Astrocyte (in vitro differentiated cells and primary cell): Measurements from ENCODE around the gene PPM1N. TPM values are rescaled to one million over a fixed set of nuclear protein-coding genes. Genes with fewer than 3 reads are reported as not detected.

Experiments
- DNase-seq: peaks from one replicate; pipeline ENCODE4 v3.0.0-alpha.2; 2010; ENCODE audit warnings: low read depth
- FAIRE-seq: peaks from 2 replicates; lab custom pipeline; 2011; peaks lifted over from hg19 to GRCh38; lab: Jason Lieb, UNC
- H2AFZ ChIP-seq: 2 replicates; pipeline ENCODE4 v1.6.0; 2012; ENCODE audit warnings: low read depth, low read length, inconsistent platforms
- H3K27ac ChIP-seq: 2 replicates; pipeline ENCODE4 v1.5.1; 2011; ENCODE audit warnings: low read depth, low read length, inconsistent platforms
- H3K27me3 ChIP-seq: 2 replicates; pipeline ENCODE4 v1.6.0; 2011; ENCODE audit warnings: low read length, inconsistent platforms; ENCODE audit not compliant: insufficient read depth
- H3K36me3 ChIP-seq: 2 replicates; pipeline ENCODE4 v1.5.1; 2011; ENCODE audit warnings: low read length, inconsistent platforms; ENCODE audit not compliant: insufficient read depth
- H3K4me1 ChIP-seq: 2 replicates; pipeline ENCODE4 v1.5.1; 2011; ENCODE audit warnings: low read length, inconsistent platforms; ENCODE audit not compliant: insufficient read depth
- H3K4me2 ChIP-seq: 2 replicates; pipeline ENCODE4 v1.6.0; 2012; ENCODE audit warnings: low read length, inconsistent platforms
- H3K4me3 ChIP-seq: 2 replicates; pipeline ENCODE4 v1.5.1; 2011; ENCODE audit warnings: low read depth, mild to moderate bottlenecking, low read length, inconsistent platforms; ENCODE audit not compliant: insufficient read depth
- H3K79me2 ChIP-seq: 2 replicates; pipeline ENCODE4 v1.6.0; 2012; ENCODE audit warnings: mild to moderate bottlenecking, low read length, inconsistent platforms; ENCODE audit not compliant: insufficient read depth
- H3K9ac ChIP-seq: 2 replicates; pipeline ENCODE4 v1.6.0; 2012; ENCODE audit warnings: mild to moderate bottlenecking, low read length, inconsistent platforms
- H3K9me3 ChIP-seq: 2 replicates; pipeline ENCODE4 v1.5.1; 2012; ENCODE audit warnings: low read depth, mild to moderate bottlenecking, low read length, inconsistent platforms; ENCODE audit not compliant: insufficient read depth
- H4K20me1 ChIP-seq: 2 replicates; pipeline ENCODE4 v1.6.0; 2012; ENCODE audit warnings: low read length, inconsistent platforms; ENCODE audit not compliant: insufficient read depth
- H3K27ac Mint-ChIP-seq: one replicate; pipeline ENCODE4 v1.8.0; 2021; ENCODE audit warnings: mild to moderate bottlenecking, mixed read lengths; ENCODE audit not compliant: unreplicated experiment
- H3K27me3 Mint-ChIP-seq: one replicate; pipeline ENCODE4 v1.8.0; 2021; ENCODE audit warnings: low read depth, mixed read lengths; ENCODE audit not compliant: unreplicated experiment
- H3K36me3 Mint-ChIP-seq: one replicate; pipeline ENCODE4 v1.8.0; 2021; ENCODE audit warnings: low read depth, mixed read lengths; ENCODE audit not compliant: unreplicated experiment
- H3K4me1 Mint-ChIP-seq: one replicate; pipeline ENCODE4 v1.8.0; 2021; ENCODE audit warnings: low read depth, mixed read lengths; ENCODE audit not compliant: unreplicated experiment
- H3K4me3 Mint-ChIP-seq: one replicate; pipeline ENCODE4 v1.8.0; 2021; ENCODE audit warnings: mild to moderate bottlenecking, moderate library complexity, mixed read lengths; ENCODE audit not compliant: unreplicated experiment
- H3K9me3 Mint-ChIP-seq: one replicate; pipeline ENCODE4 v1.8.0; 2021; ENCODE audit warnings: mild to moderate bottlenecking, mixed read lengths; ENCODE audit not compliant: unreplicated experiment
- EZH2 ChIP-seq: IDR thresholded peaks from 2 replicates; pipeline ENCODE4 v1.6.1; 2012; ENCODE audit warnings: mild to moderate bottlenecking, low read length, inconsistent platforms; ENCODE audit not compliant: insufficient read depth
- total RNA-seq: library from RNA; stranded (reverse); gene quantifications from 2 replicates; pipeline ENCODE4 v1.2.1, GENCODE V29; 2021
- TF ChIP-seq, protein P1 (sequence below): IDR thresholded peaks from 2 replicates; pipeline ENCODE4 v1.5.1; 2011; ENCODE audit warnings: low read depth, mild to moderate bottlenecking, inconsistent platforms, low read length, moderate library complexity; ENCODE audit not compliant: insufficient read depth

The PPM1N gene
- total RNA-seq, 1 donor from 2014 or later, result 1.3 TPM

DNA sequence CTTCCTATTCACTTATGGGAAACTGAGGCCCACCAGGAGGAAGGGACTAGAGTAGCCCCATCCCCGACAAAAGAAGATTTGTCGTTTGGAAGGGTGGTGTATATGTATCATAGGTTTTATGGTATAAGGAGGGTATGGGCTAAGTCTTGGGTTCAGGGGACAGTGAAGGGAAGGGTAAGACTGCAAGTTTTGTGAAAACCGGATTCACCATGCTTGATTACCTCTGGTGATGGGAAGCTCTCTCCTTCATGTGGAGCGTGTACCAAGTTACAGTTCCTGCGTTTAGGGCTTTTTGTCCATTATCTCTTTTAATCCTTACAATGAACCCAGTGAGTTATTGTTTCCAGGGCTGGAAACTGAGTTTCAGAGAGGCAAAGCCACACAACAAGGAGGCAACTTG lies 12.8 kb downstream of the PPM1N start:
- peak overlapping the region; percentile 98 for H3K4me3 Mint-ChIP-seq
- peaks cover 14% of the 10 kb centered on the region for H3K4me1 Mint-ChIP-seq

DNA sequence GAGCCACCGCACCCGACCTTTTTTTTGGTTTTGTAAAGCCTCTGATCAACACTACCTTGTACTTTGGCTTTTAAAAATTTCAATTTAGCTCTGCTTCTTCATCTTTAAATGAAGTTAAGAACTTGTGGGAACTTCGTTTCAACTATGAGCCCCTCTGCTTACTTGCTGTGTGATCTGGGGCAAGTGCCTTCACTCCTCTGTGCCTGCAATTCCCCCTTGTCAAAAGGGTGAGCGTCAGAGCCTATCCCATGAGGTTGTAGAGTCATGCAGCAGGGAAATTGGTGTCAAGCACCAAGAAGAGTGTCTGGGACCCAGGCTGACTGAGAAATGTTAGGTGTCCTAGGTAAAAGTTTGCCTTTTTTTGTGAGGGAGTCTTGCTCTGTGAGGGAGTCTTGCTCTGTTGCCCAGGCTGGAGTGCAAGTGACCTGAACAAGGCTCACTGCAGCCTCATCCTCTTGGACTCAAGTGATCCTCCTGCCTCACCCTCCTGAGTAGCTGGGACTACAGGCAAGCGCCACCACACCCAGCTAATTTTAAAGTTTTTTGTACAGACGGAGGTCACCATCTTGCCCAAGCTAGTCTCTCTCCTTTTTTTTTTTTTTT lies 14.7 kb downstream of the PPM1N start:
- no peaks in the 10 kb centered on the region for H3K27me3 Mint-ChIP-seq
- H3K27me3 ChIP-seq, result no peaks in the 10 kb centered on the region
- no peaks in the 10 kb centered on the region for H3K9me3 ChIP-seq
- H3K4me3 ChIP-seq, result no peak overlapping the region
- FAIRE-seq (no peak), DNase-seq (no peak)
- no peak overlapping the region for H3K4me2 ChIP-seq
- peaks cover 22% of the 10 kb centered on the region for H3K36me3 ChIP-seq
- H3K4me1 Mint-ChIP-seq, result peaks cover 21% of the 10 kb centered on the region
- H3K27ac ChIP-seq, result no peak overlapping the region
- H4K20me1 ChIP-seq, result peaks cover 86% of the 10 kb centered on the region
- H3K9ac ChIP-seq, result no peak overlapping the region
- H3K4me1 ChIP-seq, result peaks cover 21% of the 10 kb centered on the region
- TF ChIP-seq, protein P1, sequence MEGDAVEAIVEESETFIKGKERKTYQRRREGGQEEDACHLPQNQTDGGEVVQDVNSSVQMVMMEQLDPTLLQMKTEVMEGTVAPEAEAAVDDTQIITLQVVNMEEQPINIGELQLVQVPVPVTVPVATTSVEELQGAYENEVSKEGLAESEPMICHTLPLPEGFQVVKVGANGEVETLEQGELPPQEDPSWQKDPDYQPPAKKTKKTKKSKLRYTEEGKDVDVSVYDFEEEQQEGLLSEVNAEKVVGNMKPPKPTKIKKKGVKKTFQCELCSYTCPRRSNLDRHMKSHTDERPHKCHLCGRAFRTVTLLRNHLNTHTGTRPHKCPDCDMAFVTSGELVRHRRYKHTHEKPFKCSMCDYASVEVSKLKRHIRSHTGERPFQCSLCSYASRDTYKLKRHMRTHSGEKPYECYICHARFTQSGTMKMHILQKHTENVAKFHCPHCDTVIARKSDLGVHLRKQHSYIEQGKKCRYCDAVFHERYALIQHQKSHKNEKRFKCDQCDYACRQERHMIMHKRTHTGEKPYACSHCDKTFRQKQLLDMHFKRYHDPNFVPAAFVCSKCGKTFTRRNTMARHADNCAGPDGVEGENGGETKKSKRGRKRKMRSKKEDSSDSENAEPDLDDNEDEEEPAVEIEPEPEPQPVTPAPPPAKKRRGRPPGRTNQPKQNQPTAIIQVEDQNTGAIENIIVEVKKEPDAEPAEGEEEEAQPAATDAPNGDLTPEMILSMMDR, result no peak
- TF ChIP-seq EZH2, result no peak
- peak overlapping the region; percentile 53 for H3K27ac Mint-ChIP-seq
- H3K79me2 ChIP-seq, result peaks cover 98% of the 10 kb centered on the region
- H3K4me3 Mint-ChIP-seq, result peak overlapping the region; percentile 64
- no peak overlapping the region for H2AFZ ChIP-seq
- H3K36me3 Mint-ChIP-seq, result peaks cover 18% of the 10 kb centered on the region
- H3K9me3 Mint-ChIP-seq, result no peaks in the 10 kb centered on the region

More for the DNA sequence above, 12.8 kb downstream of the PPM1N start:
- Histone ChIP-seq H3K9ac (no peak overlapping the region), H2AFZ (no peak overlapping the region), H3K79me2 (peaks cover 91% of the 10 kb centered on the region), H3K4me3 (no peak overlapping the region), H3K36me3 (peaks cover 15% of the 10 kb centered on the region), H3K27ac (no peak overlapping the region), H3K4me1 (peaks cover 24% of the 10 kb centered on the region), H4K20me1 (peaks cover 69% of the 10 kb centered on the region), H3K9me3 (no peaks in the 10 kb centered on the region), H3K27me3 (no peaks in the 10 kb centered on the region), H3K4me2 (peak overlapping the region; percentile 100)
- no peaks in the 10 kb centered on the region for H3K9me3 Mint-ChIP-seq
- FAIRE-seq (no peak), DNase-seq (no peak)
- H3K36me3 Mint-ChIP-seq, result peaks cover 9% of the 10 kb centered on the region
- H3K27ac Mint-ChIP-seq, result no peak overlapping the region
- no peaks in the 10 kb centered on the region for H3K27me3 Mint-ChIP-seq
- no peak for TF ChIP-seq EZH2

DNA sequence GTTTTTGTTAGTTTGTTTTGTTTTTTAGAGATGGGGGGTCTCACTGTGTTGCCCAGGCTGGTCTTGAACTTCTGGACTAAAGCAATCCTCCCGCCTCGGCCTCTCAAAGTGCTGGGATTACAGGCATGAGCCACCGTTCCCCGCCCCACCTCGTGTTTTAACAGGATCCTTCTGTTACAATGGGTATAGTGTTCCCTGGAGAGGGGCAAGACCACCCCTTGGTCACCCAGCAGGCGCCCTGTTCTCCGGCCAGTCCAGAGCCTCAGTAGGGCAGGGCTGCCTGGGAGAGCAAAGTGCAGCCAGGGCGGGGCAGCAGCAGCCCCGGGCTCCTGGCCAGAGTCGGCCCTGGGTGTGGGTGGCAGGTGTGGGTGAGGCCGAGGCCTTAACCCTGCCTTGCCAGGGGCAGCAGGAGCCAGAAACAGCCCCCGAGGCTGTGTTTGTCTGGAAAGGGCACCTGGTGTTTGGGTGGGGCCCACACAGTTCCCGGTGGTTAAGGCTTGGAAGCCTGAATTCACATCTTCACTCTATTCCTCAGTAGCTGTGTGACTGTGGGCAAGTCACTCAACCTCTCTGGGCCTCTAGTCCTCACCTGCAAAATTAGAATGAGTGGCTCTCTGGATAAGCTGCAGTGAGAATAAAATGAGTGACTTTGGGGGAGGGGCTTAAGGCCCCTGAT lies 16.3 kb downstream of the PPM1N start:
- Histone ChIP-seq H3K9ac (no peak overlapping the region), H3K79me2 (peaks cover 91% of the 10 kb centered on the region), H4K20me1 (peaks cover 95% of the 10 kb centered on the region), H2AFZ (no peak overlapping the region), H3K9me3 (no peaks in the 10 kb centered on the region), H3K4me2 (peak overlapping the region; percentile 10), H3K27ac (no peak overlapping the region), H3K4me1 (peaks cover 16% of the 10 kb centered on the region), H3K27me3 (no peaks in the 10 kb centered on the region), H3K36me3 (peaks cover 29% of the 10 kb centered on the region), H3K4me3 (no peak overlapping the region)
- DNase-seq, result no peak
- TF ChIP-seq, protein P1, result no peak
- TF ChIP-seq EZH2, result no peak
- H3K4me3 Mint-ChIP-seq, result no peak overlapping the region
- FAIRE-seq, result no peak
- H3K27me3 Mint-ChIP-seq, result no peaks in the 10 kb centered on the region
- peaks cover 23% of the 10 kb centered on the region for H3K36me3 Mint-ChIP-seq
- H3K27ac Mint-ChIP-seq, result peak overlapping the region; percentile 66
- peaks cover 21% of the 10 kb centered on the region for H3K4me1 Mint-ChIP-seq
- no peaks in the 10 kb centered on the region for H3K9me3 Mint-ChIP-seq
